Skin of body (tissue), 2 donors: ENCODE measurements around the gene SIK1. TPM values are rescaled to one million over a fixed set of nuclear protein-coding genes. Genes with fewer than 3 reads are reported as not detected.
"Not testable (repeated sequence)": the region's sequence is repeated elsewhere in the genome, so short reads cannot be mapped to it uniquely, and the experiment has no call there.

Source experiments
- DNase-seq: peaks from one replicate; lab custom pipeline; 2025; lab: John Stamatoyannopoulos, UW
- total RNA-seq: library from RNA; depleted of rRNA; stranded (reverse); fragments of >200 nt; gene quantifications from one replicate; pipeline ENCODE4 v1.2.3, GENCODE V29; 2014

SIK1 gene
- 26.6 TPM for total RNA-seq

DNA sequence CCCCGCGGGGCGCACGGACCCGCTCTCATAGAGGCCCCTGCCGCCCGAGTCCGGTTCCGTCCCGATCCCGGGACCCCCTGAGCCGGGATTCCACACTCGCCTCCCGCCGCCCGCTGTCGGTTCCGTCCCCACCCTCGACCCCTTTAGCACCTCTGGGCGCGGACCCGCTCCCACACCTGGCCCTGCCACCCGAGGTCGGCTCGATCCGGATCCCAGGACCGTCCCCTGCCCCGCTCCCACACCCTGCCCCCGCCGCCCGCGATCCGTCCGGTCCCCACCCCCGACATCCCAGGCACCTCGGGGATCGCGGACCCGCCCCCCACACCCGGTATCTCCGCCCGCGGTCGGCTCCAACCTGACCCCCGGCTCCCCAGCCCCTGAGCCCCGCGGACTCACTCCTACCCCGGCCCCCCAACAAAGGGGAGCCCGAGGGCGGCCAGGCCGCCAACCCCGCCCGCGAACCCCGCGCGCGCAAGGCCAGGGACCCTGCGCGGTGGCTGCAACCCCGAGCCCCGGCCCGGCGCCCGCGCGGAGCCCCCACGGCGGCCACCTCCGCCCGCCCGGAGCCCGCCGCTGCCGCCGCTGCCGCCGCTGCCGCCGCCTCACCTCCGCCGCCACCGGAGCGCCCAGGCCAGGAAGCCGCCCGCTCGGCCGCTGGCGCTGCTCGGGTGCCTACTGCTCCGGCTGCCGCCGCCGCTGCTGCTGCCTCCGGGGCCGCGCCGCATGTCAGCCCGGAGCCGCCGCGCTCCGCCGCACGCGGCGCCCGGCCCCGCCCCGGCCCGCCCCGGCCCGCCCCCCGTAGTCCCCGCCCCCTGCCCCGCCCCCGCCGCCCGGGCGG is at the start of gene SIK1:
Gene SIK1, minus strand, starts transcription at position 728 of the 838 bp plus-strand sequence. CDS start 953 bp downstream, outside the sequence.
- DNase-seq = not testable (repeated sequence)

DNA sequence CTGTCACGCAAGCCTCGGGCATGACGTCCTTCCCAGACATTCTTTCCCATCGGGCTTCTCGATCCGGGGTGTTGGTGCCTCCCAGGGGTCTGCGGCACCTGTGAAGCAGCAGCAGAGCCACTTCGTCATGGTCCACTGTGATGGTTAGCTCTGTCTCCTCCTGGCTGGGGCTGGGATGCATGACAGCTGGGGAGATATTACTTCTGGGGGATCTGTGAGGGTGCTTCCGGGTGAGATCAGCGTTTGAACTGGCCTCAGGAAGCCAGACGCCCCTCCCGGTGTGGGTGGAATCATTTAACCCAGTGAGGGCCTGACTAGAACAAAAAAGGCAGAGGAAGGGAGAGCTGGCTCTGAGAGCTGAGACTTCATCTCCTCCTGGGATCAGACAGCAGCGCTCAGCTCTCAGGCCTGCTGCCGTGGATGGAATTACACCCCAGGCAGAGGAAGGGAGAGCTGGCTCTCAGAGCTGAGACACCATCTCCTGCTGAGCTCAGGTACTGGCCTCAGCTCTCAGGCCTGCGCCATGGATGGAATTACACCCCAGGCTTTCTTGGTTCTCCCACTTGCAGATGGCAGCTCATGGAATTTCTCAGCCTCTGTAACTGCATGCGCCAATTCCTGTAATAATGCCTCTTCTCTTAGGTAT is 44.8 kb upstream of the SIK1 start:
- DNase-seq = not testable (repeated sequence)

DNA sequence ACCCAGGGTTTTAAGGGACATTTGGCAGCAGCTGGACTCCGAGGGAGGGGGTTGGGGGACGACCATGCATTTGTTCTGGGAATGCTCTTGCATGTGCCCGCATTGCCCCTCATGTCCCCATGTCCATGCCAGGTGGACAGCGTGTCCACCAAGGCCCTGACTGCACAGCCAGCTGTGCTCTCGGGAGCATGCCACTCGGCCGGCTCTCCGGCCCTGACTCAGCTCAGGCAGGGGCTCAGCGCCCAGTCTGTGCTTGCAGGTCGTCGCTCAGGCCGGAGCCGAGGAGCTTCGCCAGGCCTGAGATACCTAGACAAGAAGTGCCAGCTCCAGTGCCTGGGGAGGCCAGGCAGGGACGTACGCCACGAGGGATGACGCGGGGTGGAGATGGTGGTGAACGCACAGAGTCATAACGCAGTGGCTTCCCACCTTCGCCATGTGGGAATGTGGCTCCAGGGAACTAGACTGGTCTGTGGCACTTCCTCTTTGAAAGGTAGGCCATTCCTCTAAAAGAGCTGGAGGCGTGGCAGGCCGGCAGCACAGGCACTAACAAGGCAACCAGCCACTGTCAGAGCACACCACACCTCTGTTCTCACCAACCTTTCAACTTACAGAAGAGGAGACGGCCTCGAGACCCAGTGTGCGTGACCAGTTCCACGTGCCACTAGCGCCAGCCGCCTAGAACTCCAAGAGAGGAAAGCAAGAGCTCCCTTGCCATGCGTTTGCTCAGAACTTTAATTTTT is 43.0 kb upstream of the SIK1 start:
- DNase-seq = not testable (repeated sequence)

DNA sequence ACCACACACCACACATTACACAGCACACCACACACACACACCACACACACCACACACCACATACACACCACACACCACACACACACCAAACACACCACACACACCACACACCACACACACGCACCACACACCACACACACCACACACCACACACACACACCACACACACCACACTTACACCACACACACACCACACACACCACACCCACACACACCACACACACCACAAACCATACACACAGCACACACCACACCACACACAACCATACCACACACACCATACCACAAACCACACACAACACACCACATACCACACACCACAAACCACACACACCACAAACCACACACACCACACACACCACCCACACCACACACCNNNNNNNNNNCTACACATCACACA is 40.9 kb upstream of the SIK1 start:
- no peak for DNase-seq

- not testable (repeated sequence) for DNase-seq
Measured at GRCh38 chr21:43465159-43465558, 38.2 kb upstream of the SIK1 start.

DNA sequence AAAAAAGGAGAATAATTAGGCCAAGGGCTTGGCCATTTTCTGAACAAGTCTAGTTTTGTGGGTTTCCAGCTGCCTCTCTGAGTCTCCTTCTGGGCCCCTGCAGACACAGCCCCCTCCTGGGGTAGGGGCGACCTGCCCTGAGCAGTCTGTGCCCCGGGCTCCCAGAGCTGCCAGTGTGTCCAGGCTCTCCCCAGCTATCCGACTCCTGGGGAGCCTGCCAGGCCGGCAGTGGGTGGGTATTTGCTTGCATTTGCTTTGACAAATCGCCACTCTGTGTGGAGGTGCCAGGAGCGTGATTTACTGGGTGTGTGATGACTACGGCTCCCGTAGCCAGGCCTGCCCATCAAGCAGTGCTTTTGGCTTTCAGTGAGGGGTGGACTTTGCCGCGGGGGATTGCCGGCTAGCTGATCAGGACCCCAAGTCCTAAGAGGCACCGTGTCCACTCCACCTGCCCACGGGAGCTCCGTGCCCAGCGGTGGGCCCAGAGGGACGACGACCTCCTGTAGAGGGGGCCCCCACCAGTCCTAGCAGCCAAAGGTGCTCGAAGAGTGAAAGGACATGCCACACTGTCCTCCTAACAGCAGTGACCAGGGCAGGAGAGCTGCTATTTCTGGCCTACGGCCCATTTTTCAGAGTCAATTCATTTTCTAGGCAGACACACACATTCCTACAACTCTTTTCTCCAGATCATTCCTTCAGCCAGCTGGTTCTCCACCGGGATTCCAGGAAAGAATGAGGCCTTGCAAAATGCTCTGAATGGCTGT is 36.7 kb upstream of the SIK1 start:
- not testable (repeated sequence) for DNase-seq

GRCh38 chr21:43462932-43463331 is 36.0 kb upstream of the SIK1 start:
- not testable (repeated sequence) for DNase-seq

GRCh38 chr21:43460475-43460874 is 33.5 kb upstream of the SIK1 start:
- DNase-seq = not testable (repeated sequence)

DNA sequence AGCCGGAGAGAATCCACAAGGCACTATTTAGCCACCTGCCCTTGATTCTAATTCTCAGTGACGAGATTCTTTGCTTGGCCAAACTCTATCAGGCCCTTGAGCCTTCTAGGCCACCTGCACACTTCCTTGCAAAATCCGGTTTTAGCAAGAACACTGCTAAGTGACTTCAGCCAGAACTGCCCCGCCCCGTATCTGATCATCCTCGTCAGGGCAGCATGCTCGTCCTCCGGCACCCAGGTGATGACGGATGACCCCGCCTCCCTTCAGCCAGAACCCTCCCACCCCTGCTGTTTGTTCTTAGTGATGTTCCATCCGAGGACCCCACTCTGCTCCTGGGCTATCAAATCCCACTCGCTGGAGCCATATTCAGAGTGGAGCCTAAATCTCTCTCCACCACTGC is 32.1 kb upstream of the SIK1 start:
- DNase-seq = not testable (repeated sequence)

DNA sequence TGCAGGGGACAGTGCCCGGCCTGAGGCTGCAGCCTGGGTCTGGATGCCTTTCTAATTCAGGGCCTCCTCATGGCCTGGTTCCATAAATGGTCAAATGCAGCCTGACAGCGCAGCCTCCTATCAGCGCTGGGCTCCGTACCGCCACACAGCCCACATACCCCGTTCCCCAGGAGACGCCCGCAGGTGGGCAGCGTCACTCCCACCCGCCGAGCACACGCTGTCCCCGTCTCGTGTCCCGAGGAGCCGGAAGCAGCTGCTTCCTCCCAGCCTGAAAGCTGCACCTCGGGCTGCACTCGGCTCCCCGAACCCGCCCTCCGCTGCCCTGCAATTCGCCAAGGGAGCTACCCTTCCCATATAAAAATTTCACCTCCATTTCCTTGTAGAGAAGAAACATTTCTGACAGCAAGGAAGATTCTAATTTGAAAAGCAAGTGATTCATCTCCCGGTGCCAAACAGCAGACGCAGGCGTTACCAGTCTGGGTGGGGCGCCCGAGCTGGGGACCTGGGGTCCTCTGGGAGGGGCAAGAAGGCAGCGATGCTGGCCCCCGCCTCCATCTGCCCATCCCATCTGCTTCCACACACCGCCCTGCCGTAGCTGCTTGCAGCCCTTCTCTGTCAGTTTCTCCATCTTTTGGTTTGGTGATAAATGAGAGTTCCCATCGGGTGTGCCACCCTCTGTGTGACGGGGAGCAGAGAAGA is 29.8 kb upstream of the SIK1 start:
- not testable (repeated sequence) for DNase-seq

DNA sequence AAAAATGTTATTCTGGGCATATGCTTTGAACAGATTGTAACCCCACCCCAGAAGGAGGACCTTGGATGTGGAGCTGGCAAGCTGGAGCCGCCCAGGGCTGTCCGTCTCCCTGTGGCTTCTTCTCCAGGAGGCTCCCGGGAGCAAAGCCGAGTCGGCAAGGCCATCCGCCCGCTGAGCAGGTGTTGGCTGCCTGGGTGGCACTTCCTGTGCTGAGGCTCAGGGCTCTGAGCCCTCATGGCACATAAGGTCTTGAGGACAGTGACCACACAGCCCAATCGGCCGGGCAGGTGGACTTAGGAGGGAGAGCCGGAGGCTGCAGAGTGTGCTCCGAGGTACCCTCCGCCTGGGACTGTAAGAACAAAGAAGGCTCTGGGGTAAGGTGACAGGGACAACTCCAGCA is 28.8 kb upstream of the SIK1 start:
- DNase-seq = not testable (repeated sequence)

GRCh38 chr21:43454176-43454575 is 27.2 kb upstream of the SIK1 start:
- DNase-seq = not testable (repeated sequence)

DNA sequence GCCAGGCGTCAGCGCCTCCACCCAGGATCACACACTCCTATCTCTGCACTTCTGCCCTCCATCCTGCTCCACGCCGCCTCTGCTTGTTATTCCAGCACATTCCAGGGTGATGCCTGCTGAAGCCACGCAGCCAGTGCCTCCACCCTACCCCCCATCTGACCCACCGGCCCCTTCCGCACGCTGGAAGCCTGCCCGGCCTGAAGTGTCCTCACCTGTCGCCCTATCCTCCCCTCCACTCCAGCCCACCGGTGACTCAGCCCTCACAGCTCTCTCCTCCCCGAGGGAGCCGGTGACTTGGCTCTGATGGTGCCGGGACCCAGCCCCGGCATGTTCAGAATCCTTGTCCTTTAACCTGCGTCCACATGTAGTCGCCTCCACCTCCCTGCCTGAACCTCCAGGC is 24.9 kb upstream of the SIK1 start:
- DNase-seq = not testable (repeated sequence)

DNA sequence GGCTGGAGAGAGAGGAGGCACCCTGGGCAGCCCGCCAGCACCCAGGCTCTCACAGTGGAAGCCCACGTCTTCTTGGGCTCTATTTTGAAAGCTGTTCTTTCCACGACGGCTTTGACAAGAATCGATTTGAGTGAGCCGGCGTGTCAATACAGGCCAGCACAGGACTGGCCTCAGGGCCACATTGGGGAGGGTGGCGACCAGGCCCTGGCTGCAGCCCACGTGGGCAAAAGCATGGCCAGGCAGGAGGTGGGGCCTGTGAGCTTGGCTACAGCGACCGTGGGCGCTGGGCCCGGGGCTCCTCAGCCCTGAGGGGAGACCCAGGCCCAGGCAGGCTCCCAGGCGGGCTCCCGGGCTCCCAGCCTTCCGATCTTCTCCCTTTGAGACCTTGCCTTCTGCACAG is 23.4 kb upstream of the SIK1 start:
- not testable (repeated sequence) for DNase-seq

- not testable (repeated sequence) for DNase-seq
Measured at GRCh38 chr21:43447353-43447977, 20.5 kb upstream of the SIK1 start.

DNA sequence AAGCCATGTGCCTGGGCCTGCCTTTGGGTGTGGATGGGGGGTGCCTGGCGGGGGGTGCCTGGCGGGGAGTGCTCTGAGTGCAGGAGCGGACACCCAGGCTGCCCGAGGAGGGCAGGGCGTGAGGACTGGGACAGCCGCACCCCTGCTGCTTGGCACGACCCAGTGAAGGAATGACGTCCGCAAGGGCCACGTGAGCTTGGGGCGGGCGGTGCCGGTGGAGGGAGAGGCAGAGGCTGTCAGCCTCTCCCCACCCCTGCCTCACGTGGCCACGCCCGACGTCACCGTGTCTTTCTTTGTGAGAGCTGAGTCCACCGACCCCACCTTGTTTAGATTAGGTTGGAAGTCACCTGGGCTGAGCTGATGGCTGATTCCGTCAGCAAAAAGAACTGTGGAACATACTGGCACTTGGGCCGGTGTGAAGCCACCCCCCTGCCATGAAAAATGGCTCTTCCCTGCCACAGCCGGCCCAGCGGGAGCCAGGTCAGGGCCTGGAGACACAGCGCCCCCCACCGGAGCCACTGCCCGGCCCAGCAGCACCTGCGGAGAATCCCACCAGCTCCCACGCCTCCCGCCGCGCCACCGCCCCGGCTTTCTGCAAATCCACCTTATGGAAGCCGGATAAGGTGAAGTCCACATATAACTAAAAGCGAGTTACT is 19.5 kb upstream of the SIK1 start:
- not testable (repeated sequence) for DNase-seq

DNA sequence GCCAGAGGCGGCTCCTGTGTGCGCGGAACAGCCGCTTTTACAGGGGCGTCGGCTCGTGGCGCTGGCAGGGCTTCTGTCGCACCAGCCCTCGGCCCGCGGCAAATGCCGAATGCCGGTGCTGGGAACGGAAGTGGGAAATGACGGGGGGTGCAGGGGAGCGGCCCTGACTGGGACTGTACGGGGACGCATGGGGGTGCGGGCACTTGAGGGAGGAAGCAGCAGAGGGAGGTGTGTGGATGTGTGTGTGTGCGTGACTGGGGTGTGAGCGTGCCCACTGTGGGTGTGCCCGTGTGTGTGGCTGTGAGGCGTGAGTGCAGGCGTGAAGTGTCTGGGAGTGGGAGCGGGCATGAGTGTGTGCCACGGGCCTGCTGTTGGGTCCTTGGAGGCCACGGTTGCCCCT is 17.6 kb upstream of the SIK1 start:
- DNase-seq = not testable (repeated sequence)

GRCh38 chr21:43442571-43442970 is 15.6 kb upstream of the SIK1 start:
- DNase-seq = not testable (repeated sequence)
